ENCODE measurements around the gene MRS2. TPM values are rescaled to one million over a fixed set of nuclear protein-coding genes. Genes with fewer than 3 reads are reported as not detected.

The MRS2 gene
- total RNA-seq, 1 experiment from 2014 or later, result 85.8 TPM

GRCh38 chr6:24441599-24441904 is 38.8 kb downstream of the MRS2 start:
- Histone ChIP-seq H3K4ac (ENCODE audit: low read depth, low read length) (no peak overlapping the region), H3K23me2 (ENCODE audit: insufficient read length, low read depth, low read length, poor library complexity, severe bottlenecking) (no peaks in the 10 kb centered on the region), H3K4me2 (ENCODE audit: insufficient read depth, insufficient read length, low read length) (no peak overlapping the region), H3K56ac (ENCODE audit: insufficient read length, low read depth, low read length) (no peak overlapping the region), H4K8ac (replicated peaks; ENCODE audit: insufficient read length, low read depth, low read length) (no peak overlapping the region), H3K79me2 (ENCODE audit: insufficient read depth, low read length) (no peaks in the 10 kb centered on the region), H3T11ph (ENCODE audit: low read length) (no peak overlapping the region), H2BK15ac (ENCODE audit: low read depth, low read length) (no peak overlapping the region), H3K23ac (ENCODE audit: insufficient read length, low read depth, low read length) (no peak overlapping the region), H2BK12ac (ENCODE audit: insufficient read length, low read depth, low read length) (no peak overlapping the region), H2BK120ac (ENCODE audit: low read depth, low read length, poor library complexity, severe bottlenecking) (no peak overlapping the region), H3K27ac (ENCODE audit: insufficient read length, low read depth, low read length) (no peak overlapping the region), H2AK5ac (ENCODE audit: insufficient read length, low read length) (no peak overlapping the region), H2AFZ (ENCODE audit: low read length) (no peak overlapping the region), H4K91ac (ENCODE audit: insufficient read length, low read depth, low read length) (no peak overlapping the region), H3K4me1 (ENCODE audit: insufficient read depth, low read length) (0 out of 2 replicates have a peak, but pooled peaks cover 7% of the 10 kb centered on the region), H4K5ac (ENCODE audit: insufficient read length, low read depth, low read length) (no peak overlapping the region), H3K9ac (ENCODE audit: extremely low read depth, insufficient read length, low read length) (no peak overlapping the region), H2BK20ac (ENCODE audit: low read depth, low read length, poor library complexity, severe bottlenecking) (no peak overlapping the region), H3K27me3 (ENCODE audit: insufficient read depth, low read length) (no peaks in the 10 kb centered on the region), H3K18ac (ENCODE audit: insufficient read length, low read depth, low read length) (no peak overlapping the region), H3K79me1 (ENCODE audit: insufficient read depth, low read depth, low read length, poor library complexity, severe bottlenecking) (no peaks in the 10 kb centered on the region), H3K9me3 (ENCODE audit: control insufficient read depth, low read depth, low read length) (no peaks in the 10 kb centered on the region), H3K14ac (ENCODE audit: insufficient read depth, low read length) (no peak overlapping the region), H4K20me1 (ENCODE audit: control insufficient read depth, insufficient read depth, insufficient read length) (no peaks in the 10 kb centered on the region), H2BK5ac (ENCODE audit: insufficient read length, low read length) (no peak overlapping the region)
- Mint-ChIP-seq H3K27me3 (ENCODE audit: low read depth) (no peaks in the 10 kb centered on the region), H3K9me3 (no peaks in the 10 kb centered on the region), H3K36me3 (ENCODE audit: insufficient read depth in 1 of 3, low read depth in 3 of 3) (no peaks in the 10 kb centered on the region; a peak in 1 of 7 replicates), H3K27ac (no peak overlapping the region), H3K4me3 (no peak overlapping the region), H3K4me1 (peaks cover 5 to 6% of the 10 kb centered on the region in 2 experiments)
- TF ChIP-seq, protein P1, sequence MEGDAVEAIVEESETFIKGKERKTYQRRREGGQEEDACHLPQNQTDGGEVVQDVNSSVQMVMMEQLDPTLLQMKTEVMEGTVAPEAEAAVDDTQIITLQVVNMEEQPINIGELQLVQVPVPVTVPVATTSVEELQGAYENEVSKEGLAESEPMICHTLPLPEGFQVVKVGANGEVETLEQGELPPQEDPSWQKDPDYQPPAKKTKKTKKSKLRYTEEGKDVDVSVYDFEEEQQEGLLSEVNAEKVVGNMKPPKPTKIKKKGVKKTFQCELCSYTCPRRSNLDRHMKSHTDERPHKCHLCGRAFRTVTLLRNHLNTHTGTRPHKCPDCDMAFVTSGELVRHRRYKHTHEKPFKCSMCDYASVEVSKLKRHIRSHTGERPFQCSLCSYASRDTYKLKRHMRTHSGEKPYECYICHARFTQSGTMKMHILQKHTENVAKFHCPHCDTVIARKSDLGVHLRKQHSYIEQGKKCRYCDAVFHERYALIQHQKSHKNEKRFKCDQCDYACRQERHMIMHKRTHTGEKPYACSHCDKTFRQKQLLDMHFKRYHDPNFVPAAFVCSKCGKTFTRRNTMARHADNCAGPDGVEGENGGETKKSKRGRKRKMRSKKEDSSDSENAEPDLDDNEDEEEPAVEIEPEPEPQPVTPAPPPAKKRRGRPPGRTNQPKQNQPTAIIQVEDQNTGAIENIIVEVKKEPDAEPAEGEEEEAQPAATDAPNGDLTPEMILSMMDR (conservative IDR thresholded peaks at IDR 0.05), result no peak
- WGBS (ENCODE audit: extremely low coverage, insufficient read length, low lambda C conversion rate), result no CpG with 5 or more reads among the region's 3 CpGs
- no peak for DNase-seq

All from H9 (cell line).